Gastroesophageal sphincter (tissue), 3 donors: ENCODE data around the gene DOCK10.

Experiments used
- EP300 ChIP-seq: sonication (generic); formaldehyde crosslinking; IDR thresholded peaks from one replicate; pipeline ENCODE4 v1.6.1; 2017; ENCODE audit warnings: antibody characterized with exemption, mild to moderate bottlenecking
- POLR2A ChIP-seq, 2 donors: fragments of 450-650 bp; IDR thresholded peaks; one replicate each; pipeline ENCODE4 v1.6.1; 2017; ENCODE audit warnings: antibody characterized with exemption in 2 of 2, mild to moderate bottlenecking in 2 of 2, moderate library complexity in 1 of 2
- POLR2AphosphoS5 ChIP-seq: sonication (generic); formaldehyde crosslinking; IDR thresholded peaks from one replicate; pipeline ENCODE4 v1.6.1; 2017; ENCODE audit warnings: antibody characterized with exemption
- TF ChIP-seq, protein P1 (sequence below), 4 experiments: fragments of 200-600 bp in 2 of 4; fragments of 450-650 bp in 2 of 4; sonication (generic) in 1 of 4; IDR thresholded peaks; one replicate each; pipeline ENCODE4 v1.5.1; 2017 to 2019; ENCODE audit warnings: antibody characterized with exemption in 4 of 4, mild to moderate bottlenecking in 2 of 4, moderate library complexity in 2 of 4

DNA sequence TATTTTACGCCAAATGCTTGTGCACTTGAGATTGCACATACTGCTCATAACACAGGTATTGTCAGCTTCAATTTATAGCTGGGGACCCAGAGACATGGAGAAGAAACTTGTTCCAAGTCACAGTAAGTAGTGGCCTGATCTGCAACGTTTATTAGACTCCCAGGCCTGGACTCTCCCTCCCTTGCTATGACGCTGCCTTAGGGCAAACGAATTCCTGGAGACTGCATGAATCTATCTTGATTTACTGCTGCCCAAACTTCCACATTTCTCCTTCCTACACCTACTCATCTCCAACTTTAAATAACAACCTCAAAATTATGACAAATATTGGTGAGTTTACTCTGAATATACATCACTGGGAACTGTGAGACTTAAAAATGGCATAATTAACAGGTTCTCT lies 181.0 kb downstream of the DOCK10 start:
- TF ChIP-seq, protein P1, sequence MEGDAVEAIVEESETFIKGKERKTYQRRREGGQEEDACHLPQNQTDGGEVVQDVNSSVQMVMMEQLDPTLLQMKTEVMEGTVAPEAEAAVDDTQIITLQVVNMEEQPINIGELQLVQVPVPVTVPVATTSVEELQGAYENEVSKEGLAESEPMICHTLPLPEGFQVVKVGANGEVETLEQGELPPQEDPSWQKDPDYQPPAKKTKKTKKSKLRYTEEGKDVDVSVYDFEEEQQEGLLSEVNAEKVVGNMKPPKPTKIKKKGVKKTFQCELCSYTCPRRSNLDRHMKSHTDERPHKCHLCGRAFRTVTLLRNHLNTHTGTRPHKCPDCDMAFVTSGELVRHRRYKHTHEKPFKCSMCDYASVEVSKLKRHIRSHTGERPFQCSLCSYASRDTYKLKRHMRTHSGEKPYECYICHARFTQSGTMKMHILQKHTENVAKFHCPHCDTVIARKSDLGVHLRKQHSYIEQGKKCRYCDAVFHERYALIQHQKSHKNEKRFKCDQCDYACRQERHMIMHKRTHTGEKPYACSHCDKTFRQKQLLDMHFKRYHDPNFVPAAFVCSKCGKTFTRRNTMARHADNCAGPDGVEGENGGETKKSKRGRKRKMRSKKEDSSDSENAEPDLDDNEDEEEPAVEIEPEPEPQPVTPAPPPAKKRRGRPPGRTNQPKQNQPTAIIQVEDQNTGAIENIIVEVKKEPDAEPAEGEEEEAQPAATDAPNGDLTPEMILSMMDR (IDR thresholded peaks at IDR 0.05): no peak
- no peak for TF ChIP-seq POLR2A (IDR thresholded peaks at IDR 0.05)
- TF ChIP-seq POLR2AphosphoS5: no peak
- TF ChIP-seq EP300: no peak
